Astrocyte (in vitro differentiated cells and primary cell): ENCODE data around the gene CCNI2. TPM values are rescaled to one million over a fixed set of nuclear protein-coding genes. Genes with fewer than 3 reads are reported as not detected.

Source experiments
- DNase-seq: peaks from one replicate; pipeline ENCODE4 v3.0.0-alpha.2; 2010; ENCODE audit warnings: low read depth
- FAIRE-seq: peaks from 2 replicates; lab custom pipeline; 2011; peaks lifted over from hg19 to GRCh38; lab: Jason Lieb, UNC
- H2AFZ ChIP-seq: 2 replicates; pipeline ENCODE4 v1.6.0; 2012; ENCODE audit warnings: low read depth, low read length, inconsistent platforms
- H3K27ac ChIP-seq: 2 replicates; pipeline ENCODE4 v1.5.1; 2011; ENCODE audit warnings: low read depth, low read length, inconsistent platforms
- H3K27me3 ChIP-seq: 2 replicates; pipeline ENCODE4 v1.6.0; 2011; ENCODE audit warnings: low read length, inconsistent platforms; ENCODE audit not compliant: insufficient read depth
- H3K36me3 ChIP-seq: 2 replicates; pipeline ENCODE4 v1.5.1; 2011; ENCODE audit warnings: low read length, inconsistent platforms; ENCODE audit not compliant: insufficient read depth
- H3K4me1 ChIP-seq: 2 replicates; pipeline ENCODE4 v1.5.1; 2011; ENCODE audit warnings: low read length, inconsistent platforms; ENCODE audit not compliant: insufficient read depth
- H3K4me2 ChIP-seq: 2 replicates; pipeline ENCODE4 v1.6.0; 2012; ENCODE audit warnings: low read length, inconsistent platforms
- H3K4me3 ChIP-seq: 2 replicates; pipeline ENCODE4 v1.5.1; 2011; ENCODE audit warnings: low read depth, mild to moderate bottlenecking, low read length, inconsistent platforms; ENCODE audit not compliant: insufficient read depth
- H3K79me2 ChIP-seq: 2 replicates; pipeline ENCODE4 v1.6.0; 2012; ENCODE audit warnings: mild to moderate bottlenecking, low read length, inconsistent platforms; ENCODE audit not compliant: insufficient read depth
- H3K9ac ChIP-seq: 2 replicates; pipeline ENCODE4 v1.6.0; 2012; ENCODE audit warnings: mild to moderate bottlenecking, low read length, inconsistent platforms
- H3K9me3 ChIP-seq: 2 replicates; pipeline ENCODE4 v1.5.1; 2012; ENCODE audit warnings: low read depth, mild to moderate bottlenecking, low read length, inconsistent platforms; ENCODE audit not compliant: insufficient read depth
- H4K20me1 ChIP-seq: 2 replicates; pipeline ENCODE4 v1.6.0; 2012; ENCODE audit warnings: low read length, inconsistent platforms; ENCODE audit not compliant: insufficient read depth
- H3K27ac Mint-ChIP-seq: one replicate; pipeline ENCODE4 v1.8.0; 2021; ENCODE audit warnings: mild to moderate bottlenecking, mixed read lengths; ENCODE audit not compliant: unreplicated experiment
- H3K27me3 Mint-ChIP-seq: one replicate; pipeline ENCODE4 v1.8.0; 2021; ENCODE audit warnings: low read depth, mixed read lengths; ENCODE audit not compliant: unreplicated experiment
- H3K36me3 Mint-ChIP-seq: one replicate; pipeline ENCODE4 v1.8.0; 2021; ENCODE audit warnings: low read depth, mixed read lengths; ENCODE audit not compliant: unreplicated experiment
- H3K4me1 Mint-ChIP-seq: one replicate; pipeline ENCODE4 v1.8.0; 2021; ENCODE audit warnings: low read depth, mixed read lengths; ENCODE audit not compliant: unreplicated experiment
- H3K4me3 Mint-ChIP-seq: one replicate; pipeline ENCODE4 v1.8.0; 2021; ENCODE audit warnings: mild to moderate bottlenecking, moderate library complexity, mixed read lengths; ENCODE audit not compliant: unreplicated experiment
- H3K9me3 Mint-ChIP-seq: one replicate; pipeline ENCODE4 v1.8.0; 2021; ENCODE audit warnings: mild to moderate bottlenecking, mixed read lengths; ENCODE audit not compliant: unreplicated experiment
- CTCF ChIP-seq: IDR thresholded peaks from 2 replicates; pipeline ENCODE4 v1.5.1; 2011; ENCODE audit warnings: low read depth, mild to moderate bottlenecking, inconsistent platforms, low read length, moderate library complexity; ENCODE audit not compliant: insufficient read depth
- EZH2 ChIP-seq: IDR thresholded peaks from 2 replicates; pipeline ENCODE4 v1.6.1; 2012; ENCODE audit warnings: mild to moderate bottlenecking, low read length, inconsistent platforms; ENCODE audit not compliant: insufficient read depth
- total RNA-seq: library from RNA; stranded (reverse); gene quantifications from 2 replicates; pipeline ENCODE4 v1.2.1, GENCODE V29; 2021

CCNI2 gene
- total RNA-seq, 1 donor from 2014 or later: 0.16 TPM

- Histone ChIP-seq H3K4me3 (no peak overlapping the region), H2AFZ (no peak overlapping the region), H3K4me2 (peak overlapping the region; percentile 69), H3K27ac (no peak overlapping the region), H3K9ac (no peak overlapping the region), H3K4me1 (peaks cover 15% of the 10 kb centered on the region), H3K27me3 (no peaks in the 10 kb centered on the region), H4K20me1 (peaks cover 71% of the 10 kb centered on the region), H3K79me2 (peaks cover 70% of the 10 kb centered on the region), H3K9me3 (no peaks in the 10 kb centered on the region), H3K36me3 (peaks cover 7% of the 10 kb centered on the region)
- no peak overlapping the region for H3K4me3 Mint-ChIP-seq
- H3K9me3 Mint-ChIP-seq: no peaks in the 10 kb centered on the region
- FAIRE-seq (no peak), DNase-seq (no peak)
- no peaks in the 10 kb centered on the region for H3K27me3 Mint-ChIP-seq
- H3K36me3 Mint-ChIP-seq: peaks cover 9% of the 10 kb centered on the region
- H3K27ac Mint-ChIP-seq: no peak overlapping the region
- no peak for TF ChIP-seq EZH2
- TF ChIP-seq CTCF: no peak
- H3K4me1 Mint-ChIP-seq: peaks cover 42% of the 10 kb centered on the region
These were observed 21.3 kb downstream of the CCNI2 start for GRCh38 chr5:132768485-132768868.

- peak overlapping the region; percentile 93 for H3K27ac Mint-ChIP-seq
- Histone ChIP-seq H2AFZ (no peak overlapping the region), H3K4me3 (no peak overlapping the region), H4K20me1 (peaks cover 88% of the 10 kb centered on the region), H3K36me3 (no peaks in the 10 kb centered on the region), H3K27me3 (no peaks in the 10 kb centered on the region), H3K4me2 (no peak overlapping the region), H3K27ac (no peak overlapping the region), H3K9me3 (no peaks in the 10 kb centered on the region), H3K79me2 (peaks cover 89% of the 10 kb centered on the region), H3K9ac (no peak overlapping the region), H3K4me1 (peaks cover 15% of the 10 kb centered on the region)
- H3K4me1 Mint-ChIP-seq: peaks cover 56% of the 10 kb centered on the region
- H3K36me3 Mint-ChIP-seq: peaks cover 6% of the 10 kb centered on the region
- FAIRE-seq: no peak
- DNase-seq: no peak
- H3K27me3 Mint-ChIP-seq: no peaks in the 10 kb centered on the region
- no peaks in the 10 kb centered on the region for H3K9me3 Mint-ChIP-seq
- TF ChIP-seq EZH2 (no peak), CTCF (no peak)
- peak overlapping the region; percentile 57 for H3K4me3 Mint-ChIP-seq
These were observed 23.4 kb downstream of the CCNI2 start for GRCh38 chr5:132770476-132771159.

- no peak overlapping the region for H3K4me3 ChIP-seq
- H3K4me2 ChIP-seq: no peak overlapping the region
- peaks cover 89% of the 10 kb centered on the region for H3K79me2 ChIP-seq
- Mint-ChIP-seq H3K36me3 (peaks cover 6% of the 10 kb centered on the region), H3K4me1 (peaks cover 57% of the 10 kb centered on the region), H3K27ac (peak overlapping the region; percentile 93), H3K9me3 (no peaks in the 10 kb centered on the region), H3K4me3 (peak overlapping the region; percentile 35), H3K27me3 (no peaks in the 10 kb centered on the region)
- peak overlapping the region; percentile 3 for H3K27ac ChIP-seq
- H3K36me3 ChIP-seq: no peaks in the 10 kb centered on the region
- no peak overlapping the region for H3K9ac ChIP-seq
- H3K9me3 ChIP-seq: no peaks in the 10 kb centered on the region
- no peak for FAIRE-seq
- no peaks in the 10 kb centered on the region for H3K27me3 ChIP-seq
- DNase-seq: peak; percentile 74
- H2AFZ ChIP-seq: no peak overlapping the region
- no peak for TF ChIP-seq CTCF
- no peak for TF ChIP-seq EZH2
- peaks cover 83% of the 10 kb centered on the region for H4K20me1 ChIP-seq
- peaks cover 15% of the 10 kb centered on the region for H3K4me1 ChIP-seq
These were observed 24.3 kb downstream of the CCNI2 start for GRCh38 chr5:132771503-132771998.
